HG03097 (cell line): ENCODE measurements around the gene TMEM94.
A peak's percentile ranks its signal among the peaks of the same experiment; 100 is the strongest.
"Not testable (repeated sequence)": the region's sequence is repeated elsewhere in the genome, so short reads cannot be mapped to it uniquely, and the experiment has no call there.

Source experiments
- ATAC-seq: cut with Tn5 transposase; IDR thresholded peaks from one replicate; pipeline ENCODE4 v1.9.1; 2021; ENCODE audit not compliant: unreplicated experiment, low FRiP score

Gene TMEM94

DNA sequence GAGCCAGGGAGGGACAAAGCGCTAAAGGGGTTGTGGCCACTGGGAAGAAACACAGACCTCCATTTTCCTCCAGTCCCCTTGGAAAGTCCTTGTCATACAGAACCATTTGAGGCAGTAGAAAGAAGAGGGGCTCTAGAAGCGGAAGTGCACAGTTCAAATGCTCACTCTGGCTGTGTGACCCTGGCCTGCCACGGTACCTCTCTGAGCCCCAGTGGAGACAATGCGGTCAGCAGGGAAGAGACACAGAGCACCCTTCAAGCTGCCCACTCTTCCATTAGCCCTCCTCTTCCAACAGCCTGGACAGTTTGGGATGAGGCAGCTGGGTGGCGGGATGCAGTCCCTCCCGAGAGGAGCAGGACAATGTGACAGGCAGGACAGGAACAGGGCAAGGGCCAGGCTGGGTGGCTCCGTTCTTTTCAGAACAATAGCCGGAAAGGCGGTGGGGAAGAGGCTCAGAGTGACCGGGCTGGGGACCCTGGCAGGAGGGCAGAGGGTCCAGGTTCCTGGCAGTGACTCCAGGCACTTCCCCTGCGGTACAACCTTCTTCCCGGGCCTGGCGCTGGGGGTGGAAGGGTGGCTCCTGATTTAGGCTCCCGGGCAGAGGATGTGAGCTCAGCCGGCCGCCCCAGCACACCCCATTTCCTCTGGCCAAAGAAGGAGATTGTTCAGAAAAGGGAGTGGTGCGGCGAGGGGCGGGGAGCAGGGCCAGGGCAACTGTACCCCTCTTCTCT lies 53.3 kb downstream of the TMEM94 start:
- no peak for ATAC-seq

DNA sequence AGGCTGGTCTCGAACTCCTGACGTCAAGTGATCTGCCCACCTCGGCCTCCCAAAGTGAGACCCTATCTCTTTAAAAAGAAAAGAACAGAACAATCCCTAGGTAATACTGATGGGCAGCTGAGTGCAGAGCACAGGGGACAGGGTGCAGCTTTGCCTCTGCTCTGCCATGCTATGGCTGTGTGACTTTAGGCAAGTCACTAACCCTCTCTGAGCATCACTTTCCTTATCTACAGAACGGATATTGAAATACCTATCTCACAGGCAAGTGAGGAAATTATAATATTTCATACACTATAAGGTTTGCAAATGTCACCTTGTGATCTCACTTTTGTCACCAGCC lies 54.8 kb downstream of the TMEM94 start:
- ATAC-seq = no peak

DNA sequence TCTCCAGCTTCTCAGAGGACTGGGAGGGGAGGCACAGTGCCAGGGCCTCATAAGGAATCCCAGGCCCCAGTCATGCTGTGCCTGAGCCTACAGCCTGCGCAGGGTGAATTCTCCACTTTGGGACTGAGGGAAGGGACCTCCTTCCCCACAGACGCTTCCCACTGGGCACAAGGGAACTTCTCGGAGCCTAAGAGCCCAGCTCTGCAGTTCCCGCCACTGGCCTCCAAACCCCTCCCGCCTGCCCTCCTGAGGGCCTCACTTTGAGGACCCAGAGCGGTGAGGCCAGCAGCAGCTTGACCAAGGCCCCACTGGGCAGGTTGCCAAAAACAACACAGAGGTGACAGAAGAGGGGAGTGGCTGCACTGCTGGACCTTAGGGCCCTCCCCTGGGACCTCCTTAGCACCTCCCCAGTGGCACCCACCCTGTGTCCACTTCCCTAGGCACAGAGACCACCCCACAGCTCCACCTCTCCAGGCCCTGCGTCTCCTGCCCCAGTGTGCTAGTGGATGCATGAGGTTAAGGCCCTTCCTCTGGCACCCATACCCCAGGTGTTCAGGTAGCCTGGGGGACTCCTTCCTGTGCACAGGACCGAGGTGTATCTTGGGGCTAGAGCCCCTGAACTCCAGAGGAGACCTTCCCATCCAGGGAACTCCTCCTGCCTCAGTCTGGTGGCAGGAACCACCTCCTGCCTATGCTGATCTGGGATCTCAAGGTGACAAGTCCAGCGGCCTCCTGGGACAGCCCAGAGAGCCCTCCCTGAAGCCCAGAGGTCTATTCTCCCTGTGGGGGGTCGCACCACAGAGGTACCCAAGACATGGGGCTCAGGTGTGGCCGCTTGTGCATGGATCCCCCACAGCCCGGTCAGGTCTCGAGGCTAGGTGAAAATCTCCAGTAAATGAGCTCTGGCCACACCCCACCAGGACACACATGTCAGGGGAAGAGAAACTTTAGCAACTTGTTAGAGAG lies 55.5 kb downstream of the TMEM94 start:
- ATAC-seq = no peak

DNA sequence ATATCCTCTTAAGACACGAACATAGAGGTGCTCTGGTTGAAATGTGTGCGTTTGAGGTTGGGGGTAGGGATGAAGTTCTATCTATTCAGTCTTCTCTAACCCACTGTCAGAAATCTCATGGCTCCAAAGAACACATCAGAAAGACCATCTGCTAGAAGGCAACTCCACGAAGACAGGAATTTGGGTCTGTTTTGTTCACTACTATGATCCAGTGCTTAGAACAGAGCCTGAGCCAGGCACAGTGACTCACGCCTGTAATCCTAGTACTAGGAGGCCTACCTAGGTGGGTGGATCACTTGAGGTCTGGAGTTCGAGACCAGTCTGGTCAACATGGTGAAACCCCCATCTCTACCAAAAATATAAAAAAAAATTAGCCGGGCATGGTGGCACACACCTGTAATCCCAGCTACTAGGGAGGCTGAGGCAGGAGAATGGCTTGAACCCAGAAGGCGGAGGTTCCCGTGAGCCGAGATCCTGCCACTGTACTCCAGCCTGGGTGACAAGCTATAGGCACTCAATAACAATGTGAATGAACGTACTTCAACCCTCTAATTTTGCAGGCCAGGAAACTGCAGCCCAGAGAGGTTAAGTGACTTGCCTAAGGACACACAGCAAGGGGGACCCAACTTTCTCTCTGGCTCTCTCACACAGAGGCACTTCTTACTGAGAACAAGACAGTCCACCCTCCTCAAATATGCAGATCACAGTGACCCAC lies 56.6 kb downstream of the TMEM94 start:
- ATAC-seq = no peak

DNA sequence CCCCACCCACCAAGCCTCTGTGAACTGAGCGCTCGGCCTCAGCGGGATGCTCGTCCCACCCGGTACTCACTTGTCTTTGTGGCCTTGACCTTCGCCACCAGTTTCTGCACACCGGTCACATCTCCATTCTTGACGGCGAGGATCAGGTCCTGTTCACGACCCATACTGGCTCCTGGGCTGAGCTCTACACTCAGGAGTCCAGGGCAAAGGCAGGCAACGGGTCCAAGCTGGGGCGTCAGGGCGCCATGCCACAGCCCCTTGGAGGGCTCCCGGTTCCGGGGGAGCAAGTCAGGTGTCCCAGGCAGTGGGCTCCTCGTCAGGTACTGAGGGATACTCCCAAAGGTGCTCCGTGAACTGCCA lies 57.2 kb downstream of the TMEM94 start:
- no peak for ATAC-seq

DNA sequence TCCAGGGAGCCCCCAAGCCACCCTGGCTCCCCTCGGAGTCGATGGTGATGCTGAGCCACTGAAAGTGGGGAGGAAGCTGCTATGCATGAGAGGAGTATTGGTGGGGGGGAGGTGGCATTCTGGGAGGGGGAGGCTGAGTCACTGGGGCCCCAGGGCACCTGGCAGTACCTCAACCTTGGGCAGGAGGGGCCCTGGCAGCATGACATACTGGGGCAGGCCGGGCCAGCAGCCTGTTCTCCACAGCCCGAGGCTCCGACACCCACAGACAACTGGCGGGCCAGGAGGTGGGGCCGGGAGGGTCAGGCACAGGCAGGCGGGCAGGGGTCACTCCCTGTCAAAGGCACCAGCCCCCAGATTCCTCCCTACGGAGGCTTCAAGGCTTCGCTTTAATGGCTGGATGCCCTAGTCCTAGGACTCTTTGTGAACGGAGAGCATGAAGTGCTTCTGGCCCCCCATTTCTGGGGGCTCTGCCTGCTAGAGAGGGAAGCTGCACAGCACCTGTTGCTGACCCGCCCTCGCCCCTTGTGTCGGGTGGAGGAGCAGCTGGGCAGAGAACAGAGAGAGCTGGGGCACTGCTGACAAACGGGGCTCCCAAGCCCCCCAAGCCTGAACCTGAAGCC lies 58.0 kb downstream of the TMEM94 start:
- no peak for ATAC-seq

DNA sequence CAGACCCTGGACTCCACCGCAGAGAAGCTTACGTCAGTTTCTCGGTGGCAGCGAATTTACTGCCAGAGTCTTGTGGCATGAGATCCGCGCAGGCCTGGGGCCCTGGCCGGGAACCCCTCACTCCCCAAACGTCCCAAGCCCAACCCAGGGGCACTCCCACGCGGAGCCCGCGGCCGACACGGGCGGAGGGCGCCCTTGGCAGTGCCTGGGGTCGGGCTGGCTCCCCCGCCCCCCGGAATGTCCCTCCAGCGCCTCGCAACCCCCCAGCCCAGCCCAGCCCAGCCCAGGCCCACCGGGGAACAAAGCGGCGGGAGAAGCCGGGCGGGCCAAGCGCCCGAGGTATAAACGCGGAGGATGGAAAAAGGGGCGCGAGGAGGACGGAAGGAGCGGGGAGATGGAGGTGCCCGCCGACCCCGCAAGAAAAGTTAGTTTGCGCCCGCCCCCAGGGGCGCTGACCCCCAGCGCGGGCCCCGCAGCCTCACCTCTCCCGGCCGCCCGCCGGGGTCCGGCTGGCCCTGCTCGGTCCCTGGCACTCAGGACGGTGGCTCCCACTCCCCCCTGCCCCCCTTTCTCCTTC lies 58.6 kb downstream of the TMEM94 start:
- ATAC-seq = no peak

DNA sequence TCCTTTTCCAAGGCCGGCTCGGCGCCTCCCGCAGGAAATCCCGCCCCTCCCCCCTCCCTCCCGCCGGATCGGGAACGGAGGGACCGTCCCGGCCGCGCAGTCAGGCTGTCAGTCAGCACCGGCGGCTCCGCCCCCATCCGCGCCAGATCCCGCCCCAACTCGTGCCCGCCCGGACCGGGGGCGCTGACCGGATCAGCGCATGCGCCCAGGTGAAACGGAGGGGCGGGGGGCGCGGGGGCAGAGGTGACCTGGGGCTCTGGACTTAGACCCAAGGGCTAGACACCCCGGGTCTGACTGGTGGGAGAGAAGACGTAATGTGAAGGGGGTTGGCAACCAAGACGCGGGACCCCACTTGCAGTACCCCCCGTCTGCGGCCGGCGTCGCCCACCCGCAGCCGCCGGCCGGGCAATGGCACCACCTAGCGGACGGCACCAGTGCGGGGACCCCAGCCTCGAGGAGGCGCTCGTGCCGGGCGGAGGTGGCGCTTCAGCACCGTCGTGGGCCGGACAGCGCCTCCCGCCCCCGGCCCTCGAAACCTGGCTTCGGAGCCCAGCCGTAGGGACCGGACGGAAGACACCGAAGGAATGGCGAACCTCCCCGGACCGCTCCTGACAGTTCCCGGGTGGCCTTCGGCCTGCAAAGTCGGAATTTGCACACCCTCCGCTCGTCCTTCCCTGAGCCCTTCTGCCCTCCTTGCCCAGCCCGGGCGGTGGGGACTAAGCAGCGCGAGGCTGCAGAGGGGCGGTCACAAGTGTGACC lies 59.2 kb downstream of the TMEM94 start, which contains the start of gene CASKIN2:
TSS of gene CASKIN2 (minus strand) at position 42 of the 759 bp plus-strand sequence. CDS start 1,733 bp downstream, outside the sequence.
- peak; percentile 46 for ATAC-seq

DNA sequence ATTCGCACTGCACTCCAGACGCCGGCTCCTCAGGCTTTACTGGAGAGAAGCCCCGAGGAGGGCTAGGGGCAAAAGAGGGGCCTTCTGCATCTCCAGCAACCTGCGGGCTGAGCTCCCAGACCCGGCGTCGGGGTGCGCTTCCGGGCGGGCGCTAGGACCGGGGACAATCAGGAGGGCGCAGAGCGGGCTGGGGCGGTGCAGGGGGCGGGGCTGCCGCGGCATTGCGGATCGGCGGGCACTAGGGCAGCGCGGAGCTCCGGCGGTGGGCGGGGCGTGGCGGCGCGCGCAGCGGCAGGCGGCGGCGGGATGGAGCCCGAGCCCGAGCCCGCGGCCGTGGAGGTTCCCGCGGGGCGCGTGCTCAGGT lies 59.8 kb downstream of the TMEM94 start, which contains the start of gene TSEN54:
TSS of gene TSEN54 (plus strand) at position 274 of the 364 bp plus-strand sequence. CDS start at position 307, 33 bp downstream.
- peak; percentile 58 for ATAC-seq

DNA sequence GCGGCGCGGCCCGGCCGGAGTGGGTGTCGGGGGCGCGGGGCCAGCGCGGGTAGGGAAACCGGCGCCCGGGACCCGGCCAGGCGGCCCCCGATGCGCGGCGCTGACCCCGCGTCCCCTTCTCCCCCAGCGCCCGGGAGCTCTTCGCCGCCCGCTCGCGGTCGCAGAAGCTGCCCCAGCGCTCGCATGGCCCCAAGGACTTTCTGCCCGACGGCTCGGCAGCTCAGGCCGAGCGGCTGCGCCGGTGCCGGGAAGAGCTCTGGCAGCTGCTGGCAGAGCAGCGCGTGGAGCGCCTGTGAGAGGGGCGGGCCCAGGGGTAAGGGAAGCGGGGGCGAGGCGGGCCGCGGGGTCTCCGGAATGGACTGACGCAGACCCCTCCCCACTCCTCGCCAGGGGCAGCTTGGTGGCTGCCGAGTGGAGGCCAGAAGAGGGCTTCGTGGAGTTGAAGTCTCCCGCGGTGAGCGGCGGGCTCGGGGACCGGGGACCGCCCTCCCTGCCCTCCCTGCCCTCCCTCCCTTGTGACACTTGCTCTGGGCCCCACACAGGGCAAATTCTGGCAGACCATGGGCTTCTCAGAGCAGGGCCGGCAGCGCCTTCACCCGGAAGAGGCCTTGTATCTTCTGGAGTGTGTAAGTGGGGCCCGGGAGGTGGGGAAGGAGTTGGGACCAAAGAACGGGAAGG lies 60.3 kb downstream of the TMEM94 start:
- peak; percentile 5 for ATAC-seq

DNA sequence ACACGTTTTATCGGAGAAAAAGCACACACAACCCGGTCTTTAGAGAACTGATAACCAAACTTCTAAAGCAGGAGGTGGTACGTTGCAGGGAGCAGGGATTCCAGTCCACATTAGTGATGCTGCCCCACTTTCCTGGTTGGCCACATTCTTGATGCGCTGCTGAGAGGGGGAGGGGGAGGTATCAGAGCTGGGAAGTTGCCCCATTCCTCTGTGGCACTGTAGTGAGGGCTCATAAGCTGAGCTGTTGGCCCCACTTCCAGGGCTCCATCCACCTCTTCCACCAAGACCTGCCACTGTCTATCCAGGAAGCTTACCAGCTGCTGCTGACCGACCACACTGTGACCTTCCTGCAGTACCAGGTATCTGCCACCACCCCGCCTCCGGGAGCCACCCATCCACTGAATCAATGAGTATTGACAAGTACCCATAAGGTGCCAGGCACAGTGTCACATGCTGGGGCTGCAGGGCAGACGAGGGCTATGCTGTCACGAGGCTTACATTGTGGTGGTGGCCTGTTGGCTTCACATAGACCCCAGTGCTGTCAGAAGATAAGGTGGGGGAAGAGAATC lies 60.9 kb downstream of the TMEM94 start:
- no peak for ATAC-seq

DNA sequence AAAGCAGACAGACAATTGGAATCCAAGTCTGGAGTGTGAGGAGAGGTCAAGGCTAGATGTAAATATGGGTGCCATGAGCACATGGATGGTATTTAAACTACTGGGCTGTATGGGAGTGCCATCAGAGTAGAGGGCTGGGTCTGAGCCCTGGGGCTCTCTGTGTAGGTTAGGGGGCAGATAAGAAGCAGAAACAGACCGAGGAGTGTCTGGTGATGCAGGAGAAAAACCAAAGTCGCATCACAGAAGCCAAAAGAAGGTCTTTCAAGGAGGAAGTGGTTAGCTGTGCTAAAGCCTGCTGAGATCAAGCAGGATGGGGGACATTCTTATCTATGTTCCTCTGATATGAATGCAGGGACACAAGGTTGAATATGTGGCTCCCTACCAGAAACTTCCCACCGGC lies 61.8 kb downstream of the TMEM94 start:
- no peak for ATAC-seq

DNA sequence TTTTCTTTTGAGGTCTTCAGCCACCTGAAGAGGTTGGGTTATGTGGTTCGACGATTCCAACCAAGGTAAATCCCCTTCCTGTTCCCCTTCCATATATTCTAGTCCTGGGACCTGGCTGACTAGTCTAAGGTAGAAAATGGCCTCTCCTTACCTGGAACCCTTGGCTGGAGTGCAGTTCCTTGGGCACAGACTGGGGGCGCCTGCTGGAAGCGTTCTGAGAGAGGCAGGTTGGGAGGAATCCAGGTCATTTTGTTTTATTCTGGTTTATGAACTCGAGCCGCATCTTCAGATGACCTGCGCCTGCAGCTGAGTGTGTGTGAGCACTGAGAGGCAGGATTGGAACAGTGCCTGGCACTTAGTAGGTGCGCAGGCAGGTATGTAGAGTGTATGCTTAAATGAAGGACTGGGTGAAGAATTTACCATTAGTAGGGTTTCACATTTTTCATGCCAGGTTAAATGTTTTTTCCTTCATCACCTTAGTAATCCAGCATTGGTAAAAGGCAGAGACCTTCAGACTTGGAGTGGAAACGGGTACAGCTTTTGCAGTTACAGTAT lies 62.6 kb downstream of the TMEM94 start:
- ATAC-seq = no peak

DNA sequence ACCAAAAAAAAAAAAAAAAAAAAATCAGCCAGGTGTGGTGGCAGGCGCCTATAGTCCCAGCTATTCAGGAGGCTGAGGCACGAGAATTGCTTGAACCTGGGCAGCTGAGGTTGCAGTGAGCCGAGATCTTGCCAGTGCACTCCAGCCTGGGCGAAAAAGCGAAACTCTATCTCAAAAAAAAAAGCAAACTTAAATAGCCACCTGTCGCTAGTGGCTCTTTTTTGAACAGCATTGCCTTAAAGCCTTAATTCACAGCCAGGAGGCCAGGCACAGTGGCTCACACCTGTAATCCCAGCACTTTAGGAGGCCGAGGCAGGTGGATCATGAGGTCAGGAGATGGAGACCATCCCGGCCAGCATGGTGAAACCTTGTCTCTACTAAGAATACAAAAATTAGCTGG lies 64.0 kb downstream of the TMEM94 start:
- ATAC-seq = not testable (repeated sequence)

DNA sequence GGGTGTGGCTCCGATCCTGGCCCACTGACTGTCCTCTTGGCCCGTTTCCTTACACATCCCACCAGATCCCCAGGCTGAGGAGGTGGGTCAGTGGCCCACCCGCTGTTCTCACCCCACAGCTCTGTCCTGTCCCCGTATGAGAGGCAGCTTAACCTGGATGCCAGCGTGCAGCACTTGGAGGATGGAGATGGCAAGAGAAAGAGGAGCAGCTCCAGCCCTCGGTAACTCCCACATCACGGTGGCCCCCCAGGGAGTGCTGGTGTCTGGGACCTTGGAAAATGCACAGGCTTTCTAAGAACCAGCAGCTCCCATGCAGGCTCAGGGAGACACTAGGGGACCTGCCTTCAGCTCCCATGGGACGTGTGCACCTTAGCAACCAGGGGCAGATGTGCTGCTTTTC lies 64.9 kb downstream of the TMEM94 start:
- no peak for ATAC-seq

DNA sequence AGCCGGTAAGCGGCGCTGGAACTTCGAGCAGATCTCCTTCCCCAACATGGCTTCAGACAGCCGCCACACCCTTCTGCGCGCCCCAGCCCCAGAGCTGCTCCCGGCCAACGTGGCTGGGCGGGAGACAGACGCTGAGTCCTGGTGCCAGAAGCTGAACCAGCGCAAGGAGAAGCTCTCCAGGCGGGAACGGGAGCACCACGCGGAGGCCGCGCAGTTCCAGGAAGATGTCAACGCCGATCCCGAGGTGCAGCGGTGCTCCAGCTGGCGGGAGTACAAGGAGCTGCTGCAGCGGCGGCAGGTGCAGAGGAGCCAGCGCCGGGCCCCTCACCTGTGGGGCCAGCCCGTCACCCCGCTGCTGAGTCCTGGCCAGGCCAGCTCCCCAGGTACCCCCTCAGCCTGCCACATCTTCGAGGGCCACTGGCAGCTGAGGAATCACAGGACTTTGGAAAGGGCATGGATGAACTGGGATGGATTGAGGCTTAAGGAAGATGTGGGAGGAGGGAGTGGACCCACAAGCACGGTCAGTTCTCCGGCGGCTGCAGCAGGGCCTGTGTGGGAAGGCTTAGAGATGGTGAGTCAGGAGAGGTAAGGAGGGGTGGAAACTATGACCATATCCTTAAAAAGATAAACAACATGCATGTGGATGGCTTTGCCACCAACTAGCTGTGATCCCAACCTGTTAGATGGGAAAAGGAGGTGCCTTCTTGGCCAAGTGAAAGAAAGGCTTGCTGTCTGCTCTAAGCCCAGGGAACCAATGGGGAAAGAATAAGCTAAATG lies 65.7 kb downstream of the TMEM94 start:
- no peak for ATAC-seq

DNA sequence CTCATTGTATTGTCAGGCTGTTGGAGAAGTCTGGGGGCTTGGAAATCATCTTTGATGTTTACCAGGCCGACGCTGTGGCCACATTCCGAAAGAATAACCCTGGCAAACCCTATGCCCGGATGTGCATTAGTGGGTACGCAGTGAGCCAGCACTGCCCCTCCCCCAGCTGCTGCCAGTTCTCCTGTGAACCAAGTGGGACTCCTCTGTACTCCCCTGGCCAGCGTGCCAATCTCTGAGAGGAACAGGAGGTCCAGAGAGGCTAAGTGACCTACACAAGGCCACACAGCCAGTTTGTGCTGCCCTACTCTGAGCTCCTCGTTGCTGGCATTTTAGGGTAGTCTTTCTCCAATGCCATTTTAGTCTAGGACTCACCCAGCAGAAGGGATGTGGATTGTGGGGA lies 67.2 kb downstream of the TMEM94 start:
- no peak for ATAC-seq
